A673 (cell line): ENCODE data around the gene DTL.

ENCODE experiments used
- EZH2 ChIP-seq: fragments of 200-600 bp; sonication (generic); IDR thresholded peaks from 2 replicates; pipeline ENCODE4 v1.6.1; 2017; ENCODE audit warnings: borderline replicate concordance, low read depth, mild to moderate bottlenecking, mixed read lengths, antibody characterized with exemption, low read length; ENCODE audit not compliant: poor library complexity, severe bottlenecking
- TF ChIP-seq, protein P1 (sequence below): fragments of 300-800, 200-600 bp; sonication (generic); conservative IDR thresholded peaks from 2 replicates; pipeline ENCODE4 v1.5.1; 2017; ENCODE audit warnings: low read depth, mild to moderate bottlenecking, antibody characterized with exemption, low read length, moderate library complexity, mixed read lengths

DNA sequence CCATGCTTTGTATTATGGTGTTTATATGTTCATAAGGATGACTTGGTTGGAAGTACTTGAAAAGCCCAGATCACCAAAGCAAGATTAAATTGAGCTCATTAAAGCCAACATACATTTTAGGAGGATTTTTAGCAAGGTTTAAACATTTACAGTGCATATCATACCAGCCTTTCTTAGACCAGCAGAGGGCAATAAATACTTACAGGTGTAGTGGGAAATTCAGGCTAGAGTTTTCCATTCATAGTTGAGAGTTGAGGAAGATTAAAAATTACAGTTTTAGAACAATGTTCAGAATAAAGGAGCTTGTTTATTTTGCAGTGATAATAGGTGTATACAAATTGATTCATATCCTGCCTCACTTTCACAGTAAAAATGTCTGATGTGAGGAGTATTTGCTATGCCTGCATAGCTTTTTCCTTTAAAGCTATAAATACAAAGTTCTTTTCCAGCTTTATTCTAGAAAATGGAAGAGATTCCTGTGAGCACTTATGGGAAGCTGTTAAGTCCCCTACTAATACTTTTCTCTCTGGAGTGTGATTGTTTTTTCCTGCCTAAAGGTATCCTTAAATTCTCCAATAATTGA is 35.3 kb downstream of the DTL start:
- TF ChIP-seq, protein P1, sequence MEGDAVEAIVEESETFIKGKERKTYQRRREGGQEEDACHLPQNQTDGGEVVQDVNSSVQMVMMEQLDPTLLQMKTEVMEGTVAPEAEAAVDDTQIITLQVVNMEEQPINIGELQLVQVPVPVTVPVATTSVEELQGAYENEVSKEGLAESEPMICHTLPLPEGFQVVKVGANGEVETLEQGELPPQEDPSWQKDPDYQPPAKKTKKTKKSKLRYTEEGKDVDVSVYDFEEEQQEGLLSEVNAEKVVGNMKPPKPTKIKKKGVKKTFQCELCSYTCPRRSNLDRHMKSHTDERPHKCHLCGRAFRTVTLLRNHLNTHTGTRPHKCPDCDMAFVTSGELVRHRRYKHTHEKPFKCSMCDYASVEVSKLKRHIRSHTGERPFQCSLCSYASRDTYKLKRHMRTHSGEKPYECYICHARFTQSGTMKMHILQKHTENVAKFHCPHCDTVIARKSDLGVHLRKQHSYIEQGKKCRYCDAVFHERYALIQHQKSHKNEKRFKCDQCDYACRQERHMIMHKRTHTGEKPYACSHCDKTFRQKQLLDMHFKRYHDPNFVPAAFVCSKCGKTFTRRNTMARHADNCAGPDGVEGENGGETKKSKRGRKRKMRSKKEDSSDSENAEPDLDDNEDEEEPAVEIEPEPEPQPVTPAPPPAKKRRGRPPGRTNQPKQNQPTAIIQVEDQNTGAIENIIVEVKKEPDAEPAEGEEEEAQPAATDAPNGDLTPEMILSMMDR, result peak; percentile 59
- no peak for TF ChIP-seq EZH2
